Measurements from ENCODE around the gene CALM1.

DNA sequence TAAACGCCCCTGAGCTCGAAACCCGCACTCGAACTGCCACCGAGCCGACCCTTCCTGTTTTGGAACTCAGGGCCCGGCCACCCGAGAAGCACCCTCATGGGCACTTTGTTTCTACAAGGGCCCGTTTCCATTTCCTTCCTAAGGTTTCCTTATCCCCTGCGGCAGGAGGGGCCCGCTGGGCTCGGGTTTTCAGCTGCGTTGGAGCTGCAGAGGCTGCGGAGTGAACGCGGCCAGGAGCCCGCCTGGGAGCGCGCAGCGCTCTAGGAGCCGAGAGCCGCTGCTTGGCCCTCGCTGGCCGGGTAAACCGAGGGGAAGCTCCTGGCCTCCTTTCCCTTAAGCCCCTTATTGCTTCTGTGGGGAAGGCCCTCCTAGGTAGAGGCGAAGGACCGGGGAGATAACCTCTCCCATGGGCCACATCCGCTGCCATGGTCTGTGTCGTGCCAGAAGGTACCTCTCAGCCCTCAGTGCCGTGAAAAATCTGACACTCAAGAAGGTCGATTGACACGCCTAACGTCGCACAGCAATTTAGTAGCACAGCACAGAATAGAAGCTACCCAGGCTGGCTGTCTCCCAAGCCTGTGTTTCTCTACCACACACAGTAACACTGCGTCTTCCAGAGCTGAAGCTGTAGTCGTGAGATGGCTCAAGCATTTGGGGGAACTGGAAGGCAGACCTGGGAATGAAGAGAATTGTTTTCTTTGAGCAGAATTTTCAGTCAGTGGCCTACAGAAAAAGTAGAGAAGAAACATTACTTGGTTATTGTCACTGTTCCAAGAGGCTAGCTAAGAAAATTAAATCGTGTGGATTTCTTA lies 12.9 kb upstream of the CALM1 start:
- no peak for TF ChIP-seq CTCF (IDR thresholded peaks at IDR 0.05)
- no peak for TF ChIP-seq POLR2A (IDR thresholded peaks at IDR 0.05)
